Nephron progenitor cell (in vitro differentiated cells): ENCODE data around the gene TNFRSF6B.

Source experiments
- DNase-seq: peaks from one replicate; pipeline ENCODE4 v3.0.0; 2021
- H3K27ac Mint-ChIP-seq: 2 replicates; pipeline ENCODE4 v1.8.0; 2021; ENCODE audit warnings: mild to moderate bottlenecking, moderate library complexity, mixed read lengths
- H3K27me3 Mint-ChIP-seq: 2 replicates; pipeline ENCODE4 v1.8.0; 2021; ENCODE audit warnings: mild to moderate bottlenecking, low read depth, mixed read lengths; ENCODE audit not compliant: poor library complexity
- H3K36me3 Mint-ChIP-seq: 2 replicates; pipeline ENCODE4 v1.8.0; 2021; ENCODE audit warnings: low read depth, mixed read lengths
- H3K4me1 Mint-ChIP-seq: 2 replicates; pipeline ENCODE4 v1.8.0; 2021; ENCODE audit warnings: mixed read lengths
- H3K4me3 Mint-ChIP-seq: 2 replicates; pipeline ENCODE4 v1.8.0; 2021; ENCODE audit warnings: mild to moderate bottlenecking, moderate library complexity, mixed read lengths
- H3K9me3 Mint-ChIP-seq: 2 replicates; pipeline ENCODE4 v1.8.0; 2021; ENCODE audit warnings: mild to moderate bottlenecking, moderate library complexity, mixed read lengths
- TF ChIP-seq, protein P1 (sequence below): fragments of 200-600 bp; sonication (generic); IDR thresholded peaks from 2 replicates; pipeline ENCODE4 v1.5.0; 2021; ENCODE audit warnings: antibody characterized with exemption

Gene TNFRSF6B

GRCh38 chr20:63701329-63702035 lies 5.0 kb downstream of the TNFRSF6B start:
- Mint-ChIP-seq H3K4me1 (peaks cover 22% of the 10 kb centered on the region), H3K4me3 (no peak overlapping the region), H3K36me3 (peaks cover 7% of the 10 kb centered on the region), H3K9me3 (no peaks in the 10 kb centered on the region), H3K27me3 (no peaks in the 10 kb centered on the region), H3K27ac (no peak overlapping the region)
- no peak for DNase-seq
- TF ChIP-seq, protein P1, sequence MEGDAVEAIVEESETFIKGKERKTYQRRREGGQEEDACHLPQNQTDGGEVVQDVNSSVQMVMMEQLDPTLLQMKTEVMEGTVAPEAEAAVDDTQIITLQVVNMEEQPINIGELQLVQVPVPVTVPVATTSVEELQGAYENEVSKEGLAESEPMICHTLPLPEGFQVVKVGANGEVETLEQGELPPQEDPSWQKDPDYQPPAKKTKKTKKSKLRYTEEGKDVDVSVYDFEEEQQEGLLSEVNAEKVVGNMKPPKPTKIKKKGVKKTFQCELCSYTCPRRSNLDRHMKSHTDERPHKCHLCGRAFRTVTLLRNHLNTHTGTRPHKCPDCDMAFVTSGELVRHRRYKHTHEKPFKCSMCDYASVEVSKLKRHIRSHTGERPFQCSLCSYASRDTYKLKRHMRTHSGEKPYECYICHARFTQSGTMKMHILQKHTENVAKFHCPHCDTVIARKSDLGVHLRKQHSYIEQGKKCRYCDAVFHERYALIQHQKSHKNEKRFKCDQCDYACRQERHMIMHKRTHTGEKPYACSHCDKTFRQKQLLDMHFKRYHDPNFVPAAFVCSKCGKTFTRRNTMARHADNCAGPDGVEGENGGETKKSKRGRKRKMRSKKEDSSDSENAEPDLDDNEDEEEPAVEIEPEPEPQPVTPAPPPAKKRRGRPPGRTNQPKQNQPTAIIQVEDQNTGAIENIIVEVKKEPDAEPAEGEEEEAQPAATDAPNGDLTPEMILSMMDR = no peak

DNA sequence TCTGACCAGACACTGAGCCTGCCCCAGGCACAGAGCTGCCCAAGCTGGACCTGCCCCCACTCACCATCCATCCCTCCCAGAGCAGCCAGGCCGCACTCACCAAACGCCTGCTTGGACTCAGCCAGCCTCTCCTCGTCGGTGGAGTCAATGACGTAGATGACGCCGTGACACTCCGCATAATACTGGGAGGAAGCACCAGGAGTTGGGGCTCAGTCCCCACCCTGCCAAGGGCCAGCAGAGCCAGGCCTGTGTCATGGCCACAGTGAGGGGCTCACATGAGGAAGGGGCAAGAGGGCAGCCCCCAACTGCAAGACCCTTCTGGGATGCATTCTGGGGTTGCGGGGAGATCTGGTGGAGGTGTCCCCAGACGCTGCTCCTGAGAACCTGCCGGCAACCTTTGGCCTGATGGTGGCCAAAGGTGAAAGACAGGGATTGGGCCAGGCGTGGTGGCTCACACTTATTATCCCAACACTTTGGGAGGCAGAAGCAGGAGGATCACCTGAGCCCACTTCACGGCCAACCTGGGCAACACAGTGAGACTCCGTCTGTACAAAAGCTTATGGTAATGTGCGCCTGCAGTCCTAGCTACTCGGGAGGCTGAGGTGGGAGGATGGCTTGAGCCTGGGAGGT lies 5.7 kb downstream of the TNFRSF6B start:
- no peaks in the 10 kb centered on the region for H3K27me3 Mint-ChIP-seq
- H3K27ac Mint-ChIP-seq = no peak overlapping the region
- H3K4me3 Mint-ChIP-seq = no peak overlapping the region
- TF ChIP-seq, protein P1 = no peak
- no peaks in the 10 kb centered on the region for H3K9me3 Mint-ChIP-seq
- peaks cover 27% of the 10 kb centered on the region for H3K4me1 Mint-ChIP-seq
- no peak for DNase-seq
- H3K36me3 Mint-ChIP-seq = peaks cover 7% of the 10 kb centered on the region

DNA sequence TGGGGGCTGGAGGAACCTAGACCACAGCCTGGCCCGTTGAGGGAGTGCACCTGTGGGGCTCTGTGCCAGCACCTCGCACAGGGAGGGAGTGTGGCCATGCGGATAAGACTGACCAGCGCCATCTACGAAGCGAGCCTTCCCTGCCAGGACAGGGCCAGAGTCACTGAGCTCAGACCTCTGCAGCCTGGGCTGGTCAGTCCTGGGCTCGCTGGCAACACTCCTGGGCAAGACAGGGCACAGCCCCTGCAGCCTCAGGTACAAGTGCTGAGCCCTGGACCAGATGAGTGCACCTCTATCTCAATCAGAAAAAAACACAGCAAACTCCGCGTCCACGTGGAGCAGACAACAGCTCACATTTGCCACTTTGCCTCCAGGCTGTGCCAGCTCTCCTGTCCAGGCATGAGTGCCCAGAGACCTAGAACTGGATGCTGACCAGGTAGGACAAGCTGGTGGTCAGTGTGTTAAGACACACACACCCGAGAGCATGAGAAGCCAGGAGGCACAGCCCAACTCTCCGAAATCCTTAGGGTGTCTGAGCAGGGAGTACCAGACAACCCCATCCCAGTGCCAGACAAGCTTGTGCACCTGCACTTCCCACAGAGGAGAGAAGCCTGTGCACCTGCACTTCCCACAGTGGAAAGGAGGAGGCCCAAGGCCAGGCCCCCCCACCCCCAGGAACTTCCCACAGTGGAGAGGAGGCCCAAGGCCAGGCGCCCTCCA lies 6.5 kb downstream of the TNFRSF6B start:
- H3K27ac Mint-ChIP-seq = no peak overlapping the region
- H3K9me3 Mint-ChIP-seq = no peaks in the 10 kb centered on the region
- no peaks in the 10 kb centered on the region for H3K27me3 Mint-ChIP-seq
- DNase-seq = no peak
- H3K4me3 Mint-ChIP-seq = no peak overlapping the region
- TF ChIP-seq, protein P1 = no peak
- peaks cover 19% of the 10 kb centered on the region for H3K4me1 Mint-ChIP-seq
- peaks cover 7% of the 10 kb centered on the region for H3K36me3 Mint-ChIP-seq

GRCh38 chr20:63703471-63703975 lies 7.1 kb downstream of the TNFRSF6B start:
- Mint-ChIP-seq H3K27me3 (no peaks in the 10 kb centered on the region), H3K27ac (no peak overlapping the region), H3K36me3 (peaks cover 7% of the 10 kb centered on the region), H3K4me1 (peaks cover 18% of the 10 kb centered on the region), H3K4me3 (no peak overlapping the region), H3K9me3 (no peaks in the 10 kb centered on the region)
- TF ChIP-seq, protein P1 = no peak
- no peak for DNase-seq

- peaks cover 24% of the 10 kb centered on the region for H3K4me1 Mint-ChIP-seq
- no peak for DNase-seq
- H3K27me3 Mint-ChIP-seq = no peaks in the 10 kb centered on the region
- H3K27ac Mint-ChIP-seq = no peak overlapping the region
- TF ChIP-seq, protein P1 = no peak
- no peaks in the 10 kb centered on the region for H3K9me3 Mint-ChIP-seq
- H3K36me3 Mint-ChIP-seq = peaks cover 14% of the 10 kb centered on the region
- no peak overlapping the region for H3K4me3 Mint-ChIP-seq
These were observed 7.7 kb downstream of the TNFRSF6B start for GRCh38 chr20:63703976-63704748.
